ENCODE data around the gene EPHA4. TPM values are rescaled to one million over a fixed set of nuclear protein-coding genes. Genes with fewer than 3 reads are reported as not detected.

EPHA4 gene
- polyA plus RNA-seq, 2 donors = 4.5 to 6.0 TPM

- Histone ChIP-seq H3K27me3 (ENCODE audit: control insufficient read depth in 1 of 2, insufficient read depth in 2 of 2, low read length in 2 of 2) (no peaks in the 10 kb centered on the region), H3K9me3 (ENCODE audit: control insufficient read depth in 2 of 2, insufficient read depth in 1 of 2, low read depth in 1 of 2, low read length in 1 of 2) (no peaks in the 10 kb centered on the region)
- 72 to 86% methylated on average over 4 of the region's 4 CpGs for WGBS, 2 donors
Measured at GRCh38 chr2:221552291-221552690, 19.8 kb downstream of the EPHA4 start.

GRCh38 chr2:221551864-221552263 is 20.2 kb downstream of the EPHA4 start:
- no peak overlapping the region for H3K27ac ChIP-seq (ENCODE audit: low read depth in 2 of 2, low read length in 1 of 2)
- no peak overlapping the region for H3K4me3 ChIP-seq (ENCODE audit: low read depth in 1 of 2, low read length in 2 of 2)
- H3K4me1 ChIP-seq (ENCODE audit: control insufficient read depth in 2 of 2, insufficient read depth in 2 of 2, low read length in 1 of 2) = no peaks in the 10 kb centered on the region
- H3K9me3 ChIP-seq (ENCODE audit: control insufficient read depth in 2 of 2, insufficient read depth in 1 of 2, low read depth in 1 of 2, low read length in 1 of 2) = no peaks in the 10 kb centered on the region
- no peaks in the 10 kb centered on the region for H3K27me3 ChIP-seq (ENCODE audit: control insufficient read depth in 1 of 2, insufficient read depth in 2 of 2, low read length in 2 of 2)
- no peaks in the 10 kb centered on the region for H3K36me3 ChIP-seq (ENCODE audit: control insufficient read depth in 2 of 2, insufficient read depth in 2 of 2, low read length in 1 of 2)
- WGBS, 2 donors = 74 to 96% methylated on average over 1 of the region's 1 CpG

More at GRCh38 chr2:221552291-221552690, 19.8 kb downstream of the EPHA4 start:
- Histone ChIP-seq H3K4me1 (ENCODE audit: control insufficient read depth in 2 of 2, insufficient read depth in 2 of 2, low read length in 1 of 2) (no peaks in the 10 kb centered on the region), H3K27ac (ENCODE audit: low read depth in 2 of 2, low read length in 1 of 2) (no peak overlapping the region), H3K36me3 (ENCODE audit: control insufficient read depth in 2 of 2, insufficient read depth in 2 of 2, low read length in 1 of 2) (no peaks in the 10 kb centered on the region), H3K4me3 (ENCODE audit: low read depth in 1 of 2, low read length in 2 of 2) (no peak overlapping the region)

- Histone ChIP-seq H3K27me3 (ENCODE audit: control insufficient read depth in 1 of 2, insufficient read depth in 2 of 2, low read length in 2 of 2) (no peaks in the 10 kb centered on the region), H3K36me3 (ENCODE audit: control insufficient read depth in 2 of 2, insufficient read depth in 2 of 2, low read length in 1 of 2) (no peaks in the 10 kb centered on the region), H3K4me3 (ENCODE audit: low read depth in 1 of 2, low read length in 2 of 2) (no peak overlapping the region), H3K9me3 (ENCODE audit: control insufficient read depth in 2 of 2, insufficient read depth in 1 of 2, low read depth in 1 of 2, low read length in 1 of 2) (no peaks in the 10 kb centered on the region), H3K27ac (ENCODE audit: low read depth in 2 of 2, low read length in 1 of 2) (no peak overlapping the region), H3K4me1 (ENCODE audit: control insufficient read depth in 2 of 2, insufficient read depth in 2 of 2, low read length in 1 of 2) (no peaks in the 10 kb centered on the region)
Measured at GRCh38 chr2:221549143-221549542, 23.0 kb downstream of the EPHA4 start.

- Histone ChIP-seq H3K4me1 (ENCODE audit: control insufficient read depth in 2 of 2, insufficient read depth in 2 of 2, low read length in 1 of 2) (no peaks in the 10 kb centered on the region), H3K36me3 (ENCODE audit: control insufficient read depth in 2 of 2, insufficient read depth in 2 of 2, low read length in 1 of 2) (no peaks in the 10 kb centered on the region), H3K27me3 (ENCODE audit: control insufficient read depth in 1 of 2, insufficient read depth in 2 of 2, low read length in 2 of 2) (no peaks in the 10 kb centered on the region), H3K9me3 (ENCODE audit: control insufficient read depth in 2 of 2, insufficient read depth in 1 of 2, low read depth in 1 of 2, low read length in 1 of 2) (no peaks in the 10 kb centered on the region), H3K4me3 (ENCODE audit: low read depth in 1 of 2, low read length in 2 of 2) (no peak overlapping the region), H3K27ac (ENCODE audit: low read depth in 2 of 2, low read length in 1 of 2) (no peak overlapping the region)
- 66 to 67% methylated on average over 2 of the region's 2 CpGs for WGBS, 2 donors
Measured at GRCh38 chr2:221546505-221547225, 25.4 kb downstream of the EPHA4 start.

DNA sequence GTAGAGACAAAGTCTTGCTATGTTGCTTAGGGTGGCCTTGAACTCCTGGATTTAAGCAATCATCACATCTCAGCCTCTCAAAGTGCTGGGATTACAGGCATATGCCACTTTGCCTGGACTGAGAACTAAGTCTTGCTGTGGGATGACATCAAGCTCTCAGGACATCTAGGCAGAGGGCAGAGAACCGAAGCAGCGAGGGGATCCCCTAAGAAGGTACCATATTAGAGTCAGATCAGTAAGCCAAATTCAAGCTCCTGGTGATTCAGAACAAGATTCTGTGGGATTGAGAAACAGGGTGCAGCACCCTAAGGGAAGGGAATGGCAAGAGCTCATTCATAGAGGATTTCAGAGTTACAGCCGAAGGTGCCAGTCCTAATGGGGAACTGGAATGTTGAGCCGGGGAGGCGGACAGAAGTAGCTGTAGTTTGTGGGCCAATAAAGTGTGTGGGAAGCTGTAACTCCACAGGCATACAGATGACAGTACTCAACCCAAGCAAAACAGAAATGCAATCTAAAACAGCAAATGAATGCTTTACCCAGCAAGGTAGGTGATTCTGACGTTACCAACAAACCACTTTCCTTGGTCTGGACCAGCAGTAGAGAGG is 30.9 kb downstream of the EPHA4 start:
- Histone ChIP-seq H3K27me3 (ENCODE audit: control insufficient read depth in 1 of 2, insufficient read depth in 2 of 2, low read length in 2 of 2) (no peaks in the 10 kb centered on the region), H3K4me1 (ENCODE audit: control insufficient read depth in 2 of 2, insufficient read depth in 2 of 2, low read length in 1 of 2) (no peaks in the 10 kb centered on the region), H3K27ac (ENCODE audit: low read depth in 2 of 2, low read length in 1 of 2) (no peak overlapping the region), H3K4me3 (ENCODE audit: low read depth in 1 of 2, low read length in 2 of 2) (no peak overlapping the region), H3K9me3 (ENCODE audit: control insufficient read depth in 2 of 2, insufficient read depth in 1 of 2, low read depth in 1 of 2, low read length in 1 of 2) (no peaks in the 10 kb centered on the region), H3K36me3 (ENCODE audit: control insufficient read depth in 2 of 2, insufficient read depth in 2 of 2, low read length in 1 of 2) (no peaks in the 10 kb centered on the region)
- WGBS, 2 donors = 66 to 70% methylated on average over 6 of the region's 6 CpGs

DNA sequence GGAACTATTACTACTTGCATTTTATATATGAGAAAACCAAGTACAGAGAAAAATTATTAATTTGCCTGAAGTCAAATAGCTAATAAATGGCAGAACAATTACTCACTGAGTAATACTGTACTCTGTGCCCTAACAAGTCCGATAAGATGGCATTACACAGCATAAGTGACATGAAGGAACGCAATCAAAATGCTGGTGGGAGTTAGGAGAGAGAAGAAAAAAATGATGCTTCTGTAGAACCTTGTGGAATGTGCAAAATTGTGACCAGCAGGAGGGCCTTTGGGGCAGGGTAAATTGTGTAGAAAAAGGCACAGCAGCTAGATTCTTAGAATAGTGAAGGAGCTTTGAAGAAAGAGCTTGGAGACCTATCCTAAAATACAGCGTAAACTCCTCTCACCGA is 32.9 kb downstream of the EPHA4 start:
- no peak overlapping the region for H3K27ac ChIP-seq (ENCODE audit: low read depth in 2 of 2, low read length in 1 of 2)
- no peaks in the 10 kb centered on the region for H3K27me3 ChIP-seq (ENCODE audit: control insufficient read depth in 1 of 2, insufficient read depth in 2 of 2, low read length in 2 of 2)
- WGBS, 2 donors = 82 to 84% methylated on average over 4 of the region's 4 CpGs
- H3K9me3 ChIP-seq (ENCODE audit: control insufficient read depth in 2 of 2, insufficient read depth in 1 of 2, low read depth in 1 of 2, low read length in 1 of 2) = no peaks in the 10 kb centered on the region
- peaks cover 0 to 2% of the 10 kb centered on the region in 2 donors for H3K4me1 ChIP-seq (ENCODE audit: control insufficient read depth in 2 of 2, insufficient read depth in 2 of 2, low read length in 1 of 2)
- no peaks in the 10 kb centered on the region for H3K36me3 ChIP-seq (ENCODE audit: control insufficient read depth in 2 of 2, insufficient read depth in 2 of 2, low read length in 1 of 2)
- H3K4me3 ChIP-seq (ENCODE audit: low read depth in 1 of 2, low read length in 2 of 2) = no peak overlapping the region

GRCh38 chr2:221535824-221536223 is 36.3 kb downstream of the EPHA4 start:
- no peaks in the 10 kb centered on the region for H3K27me3 ChIP-seq (ENCODE audit: control insufficient read depth in 1 of 2, insufficient read depth in 2 of 2, low read length in 2 of 2)
- no peak overlapping the region for H3K4me3 ChIP-seq (ENCODE audit: low read depth in 1 of 2, low read length in 2 of 2)
- H3K9me3 ChIP-seq (ENCODE audit: control insufficient read depth in 2 of 2, insufficient read depth in 1 of 2, low read depth in 1 of 2, low read length in 1 of 2) = no peaks in the 10 kb centered on the region
- peaks cover 3 to 6% of the 10 kb centered on the region in 2 donors for H3K4me1 ChIP-seq (ENCODE audit: control insufficient read depth in 2 of 2, insufficient read depth in 2 of 2, low read length in 1 of 2)
- no peak overlapping the region for H3K27ac ChIP-seq (ENCODE audit: low read depth in 2 of 2, low read length in 1 of 2)
- H3K36me3 ChIP-seq (ENCODE audit: control insufficient read depth in 2 of 2, insufficient read depth in 2 of 2, low read length in 1 of 2) = no peaks in the 10 kb centered on the region
- 79 to 86% methylated on average over 2 of the region's 2 CpGs for WGBS, 2 donors

GRCh38 chr2:221533299-221533698 is 38.8 kb downstream of the EPHA4 start:
- H3K9me3 ChIP-seq (ENCODE audit: control insufficient read depth in 2 of 2, insufficient read depth in 1 of 2, low read depth in 1 of 2, low read length in 1 of 2) = no peaks in the 10 kb centered on the region
- peaks cover 11 to 12% of the 10 kb centered on the region in 2 donors for H3K4me1 ChIP-seq (ENCODE audit: control insufficient read depth in 2 of 2, insufficient read depth in 2 of 2, low read length in 1 of 2)
- no peaks in the 10 kb centered on the region for H3K36me3 ChIP-seq (ENCODE audit: control insufficient read depth in 2 of 2, insufficient read depth in 2 of 2, low read length in 1 of 2)
- WGBS, 2 donors = 61 to 74% methylated on average over 6 of the region's 6 CpGs
- H3K27me3 ChIP-seq (ENCODE audit: control insufficient read depth in 1 of 2, insufficient read depth in 2 of 2, low read length in 2 of 2) = no peaks in the 10 kb centered on the region
- H3K27ac ChIP-seq (ENCODE audit: low read depth in 2 of 2, low read length in 1 of 2) = no peak overlapping the region
- H3K4me3 ChIP-seq (ENCODE audit: low read depth in 1 of 2, low read length in 2 of 2) = no peak overlapping the region

- peaks cover 11 to 12% of the 10 kb centered on the region in 2 donors for H3K4me1 ChIP-seq (ENCODE audit: control insufficient read depth in 2 of 2, insufficient read depth in 2 of 2, low read length in 1 of 2)
Measured at GRCh38 chr2:221532641-221533040, 39.5 kb downstream of the EPHA4 start.

GRCh38 chr2:221530653-221531037 is 41.5 kb downstream of the EPHA4 start:
- Histone ChIP-seq H3K9me3 (ENCODE audit: control insufficient read depth in 2 of 2, insufficient read depth in 1 of 2, low read depth in 1 of 2, low read length in 1 of 2) (no peaks in the 10 kb centered on the region), H3K4me3 (ENCODE audit: low read depth in 1 of 2, low read length in 2 of 2) (no peak overlapping the region), H3K36me3 (ENCODE audit: control insufficient read depth in 2 of 2, insufficient read depth in 2 of 2, low read length in 1 of 2) (no peaks in the 10 kb centered on the region), H3K4me1 (ENCODE audit: control insufficient read depth in 2 of 2, insufficient read depth in 2 of 2, low read length in 1 of 2) (peaks cover 11 to 12% of the 10 kb centered on the region in 2 donors), H3K27me3 (ENCODE audit: control insufficient read depth in 1 of 2, insufficient read depth in 2 of 2, low read length in 2 of 2) (no peaks in the 10 kb centered on the region), H3K27ac (ENCODE audit: low read depth in 2 of 2, low read length in 1 of 2) (peak overlapping the region in 1 of 2 donors; percentile 74)
- 51 to 56% methylated on average over 2 of the region's 2 CpGs for WGBS, 2 donors

More at GRCh38 chr2:221532641-221533040, 39.5 kb downstream of the EPHA4 start:
- WGBS, 2 donors = 83 to 92% methylated on average over 3 of the region's 3 CpGs
- Histone ChIP-seq H3K36me3 (ENCODE audit: control insufficient read depth in 2 of 2, insufficient read depth in 2 of 2, low read length in 1 of 2) (no peaks in the 10 kb centered on the region), H3K27ac (ENCODE audit: low read depth in 2 of 2, low read length in 1 of 2) (peak overlapping the region in 1 of 2 donors; percentile 18), H3K4me3 (ENCODE audit: low read depth in 1 of 2, low read length in 2 of 2) (no peak overlapping the region), H3K9me3 (ENCODE audit: control insufficient read depth in 2 of 2, insufficient read depth in 1 of 2, low read depth in 1 of 2, low read length in 1 of 2) (no peaks in the 10 kb centered on the region), H3K27me3 (ENCODE audit: control insufficient read depth in 1 of 2, insufficient read depth in 2 of 2, low read length in 2 of 2) (no peaks in the 10 kb centered on the region)
